NCI-H1417 treated with DMSO at 0.1 percent for 48 hours (cell line): ENCODE results near the gene NMUR2.

Source experiments
- DNase-seq: peaks from one replicate; lab custom pipeline; 2025; lab: John Stamatoyannopoulos, UW

NMUR2 gene

GRCh38 chr5:152369298-152369697 lies 35.8 kb downstream of the NMUR2 start:
- DNase-seq = no peak

DNA sequence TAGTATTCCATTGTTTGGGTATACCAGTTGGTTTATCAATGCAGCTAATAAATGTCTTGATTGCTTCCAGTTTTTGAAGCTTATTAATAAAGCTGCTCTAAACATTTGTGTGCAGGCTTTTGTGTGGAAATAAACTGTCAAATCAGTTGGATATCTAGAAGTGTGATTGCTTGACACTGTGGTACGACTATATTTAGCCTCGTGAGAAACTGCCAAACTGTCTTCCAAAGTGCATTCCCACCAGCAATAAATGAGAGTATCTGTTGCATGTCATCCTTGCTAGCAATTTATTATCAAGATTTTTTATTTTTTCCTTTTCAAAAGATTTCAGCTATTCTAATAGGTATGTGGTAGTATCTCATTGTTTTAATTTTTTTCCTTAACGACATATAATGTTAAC lies 37.5 kb downstream of the NMUR2 start:
- DNase-seq = no peak

GRCh38 chr5:152366716-152367115 lies 38.4 kb downstream of the NMUR2 start:
- no peak for DNase-seq

GRCh38 chr5:152364899-152365298 lies 40.2 kb downstream of the NMUR2 start:
- DNase-seq = no peak

DNA sequence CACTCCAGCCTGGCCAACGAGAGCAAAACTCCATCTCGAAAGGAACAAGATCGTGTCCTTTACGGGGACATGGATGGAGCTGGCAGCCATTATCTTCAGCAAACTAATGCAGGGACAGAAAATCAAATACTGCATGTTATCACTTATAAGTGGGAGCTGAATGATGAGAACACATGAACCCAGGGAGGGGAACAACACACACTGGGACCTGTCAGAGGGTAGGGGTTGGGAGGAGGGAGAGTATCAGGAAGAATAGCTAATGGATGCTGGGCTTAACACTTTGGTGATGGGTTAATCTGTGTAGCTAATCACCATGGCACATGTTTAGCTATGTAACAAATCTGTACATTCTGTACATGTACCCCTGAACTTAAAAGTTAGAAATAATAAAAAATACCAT lies 40.9 kb downstream of the NMUR2 start:
- DNase-seq = no peak

- DNase-seq = no peak
These were observed 46.1 kb downstream of the NMUR2 start for GRCh38 chr5:152358861-152359568.

DNA sequence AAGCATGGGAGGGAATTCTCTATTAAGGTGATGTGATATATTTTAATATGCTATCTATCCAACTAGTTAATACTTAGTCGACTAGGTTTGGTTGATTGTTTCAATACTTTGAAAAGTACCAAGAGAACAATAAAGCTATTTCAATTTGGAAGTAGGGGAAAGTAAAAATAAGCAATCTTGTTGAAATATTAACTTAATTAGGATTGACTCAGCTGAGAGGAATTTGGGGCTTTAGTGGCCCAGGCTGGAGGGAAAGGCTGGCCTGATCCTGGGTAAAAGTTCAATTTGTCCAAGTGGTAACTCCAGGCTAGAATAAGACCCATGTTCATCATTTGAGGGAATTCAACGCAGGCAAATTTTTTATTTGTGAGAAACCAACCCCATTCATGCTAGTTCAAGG lies 48.6 kb downstream of the NMUR2 start:
- DNase-seq = no peak

- DNase-seq = no peak
These were observed 50.0 kb downstream of the NMUR2 start for GRCh38 chr5:152355061-152355460.

GRCh38 chr5:152353001-152353400 lies 52.1 kb downstream of the NMUR2 start:
- no peak for DNase-seq

DNA sequence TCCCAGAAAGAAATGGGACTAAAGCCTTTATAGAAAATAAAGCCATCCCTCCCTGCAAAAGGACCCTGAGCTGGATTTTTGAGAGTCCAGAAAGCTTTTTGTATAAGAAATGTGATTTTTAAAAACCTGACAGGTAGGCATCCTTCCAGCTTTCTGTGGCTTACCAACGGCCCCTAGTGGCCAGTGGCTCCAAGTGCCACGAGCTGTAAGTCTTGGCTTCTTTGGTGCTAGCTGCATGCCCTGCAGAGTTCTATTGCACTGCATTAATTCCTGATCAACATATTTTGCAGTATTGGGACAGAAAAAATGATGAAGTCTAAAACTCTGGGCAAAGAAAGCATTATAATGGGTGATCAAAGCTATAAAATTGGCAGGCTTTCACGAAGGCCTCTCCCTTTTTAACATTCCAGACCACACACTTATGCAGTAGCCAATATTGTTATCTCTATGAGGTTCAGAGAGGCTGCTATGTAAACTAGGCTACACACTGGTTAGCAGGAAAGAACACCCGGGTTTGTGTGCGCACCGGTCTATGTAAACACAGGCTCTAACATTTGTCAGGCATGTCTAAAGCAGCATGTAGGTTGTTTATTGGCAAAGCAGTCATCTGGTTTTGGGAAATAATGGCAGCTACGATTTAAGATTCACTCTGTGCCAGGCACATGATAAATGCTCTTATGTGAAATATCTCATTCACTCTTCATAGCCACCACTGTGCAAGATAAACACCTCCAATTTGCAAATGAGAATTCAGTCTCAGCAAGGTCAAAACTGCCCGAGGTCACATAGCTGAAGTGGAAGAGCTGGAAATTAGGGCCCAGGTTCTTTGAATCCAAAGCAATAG lies 55.2 kb downstream of the NMUR2 start:
- DNase-seq = no peak
